A673 (cell line): ENCODE measurements around the gene METTL25.

ENCODE experiments used
- EZH2 ChIP-seq: fragments of 200-600 bp; sonication (generic); IDR thresholded peaks from 2 replicates; pipeline ENCODE4 v1.6.1; 2017; ENCODE audit warnings: borderline replicate concordance, low read depth, mild to moderate bottlenecking, mixed read lengths, antibody characterized with exemption, low read length; ENCODE audit not compliant: poor library complexity, severe bottlenecking
- TF ChIP-seq, protein P1 (sequence below): fragments of 300-800, 200-600 bp; sonication (generic); conservative IDR thresholded peaks from 2 replicates; pipeline ENCODE4 v1.5.1; 2017; ENCODE audit warnings: low read depth, mild to moderate bottlenecking, antibody characterized with exemption, low read length, moderate library complexity, mixed read lengths

DNA sequence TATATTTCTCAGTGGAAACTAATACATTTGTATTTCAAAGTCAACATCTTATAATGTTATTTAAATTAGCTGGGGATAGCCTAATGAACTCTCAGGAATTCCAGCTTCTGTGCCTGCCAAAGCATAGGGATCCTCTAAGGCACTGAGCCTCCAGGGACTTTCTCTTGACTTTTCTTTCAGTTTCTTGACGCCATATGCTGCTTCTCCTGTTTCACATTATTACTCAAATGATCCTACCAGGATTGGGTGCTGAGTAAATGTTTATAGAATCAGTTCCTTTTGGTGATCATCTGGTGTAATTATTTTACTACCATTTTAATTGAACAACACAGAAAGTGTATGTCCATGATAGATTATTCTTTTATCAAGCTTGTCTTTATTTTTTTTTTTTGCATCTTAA is 7.9 kb downstream of the METTL25 start:
- TF ChIP-seq, protein P1, sequence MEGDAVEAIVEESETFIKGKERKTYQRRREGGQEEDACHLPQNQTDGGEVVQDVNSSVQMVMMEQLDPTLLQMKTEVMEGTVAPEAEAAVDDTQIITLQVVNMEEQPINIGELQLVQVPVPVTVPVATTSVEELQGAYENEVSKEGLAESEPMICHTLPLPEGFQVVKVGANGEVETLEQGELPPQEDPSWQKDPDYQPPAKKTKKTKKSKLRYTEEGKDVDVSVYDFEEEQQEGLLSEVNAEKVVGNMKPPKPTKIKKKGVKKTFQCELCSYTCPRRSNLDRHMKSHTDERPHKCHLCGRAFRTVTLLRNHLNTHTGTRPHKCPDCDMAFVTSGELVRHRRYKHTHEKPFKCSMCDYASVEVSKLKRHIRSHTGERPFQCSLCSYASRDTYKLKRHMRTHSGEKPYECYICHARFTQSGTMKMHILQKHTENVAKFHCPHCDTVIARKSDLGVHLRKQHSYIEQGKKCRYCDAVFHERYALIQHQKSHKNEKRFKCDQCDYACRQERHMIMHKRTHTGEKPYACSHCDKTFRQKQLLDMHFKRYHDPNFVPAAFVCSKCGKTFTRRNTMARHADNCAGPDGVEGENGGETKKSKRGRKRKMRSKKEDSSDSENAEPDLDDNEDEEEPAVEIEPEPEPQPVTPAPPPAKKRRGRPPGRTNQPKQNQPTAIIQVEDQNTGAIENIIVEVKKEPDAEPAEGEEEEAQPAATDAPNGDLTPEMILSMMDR: no peak
- TF ChIP-seq EZH2: no peak
